Measurements from ENCODE around the gene PRR33.
A peak's percentile ranks its signal among the peaks of the same experiment; 100 is the strongest.
"Not testable (repeated sequence)": the region's sequence is repeated elsewhere in the genome, so short reads cannot be mapped to it uniquely, and the experiment has no call there.

PRR33 gene

DNA sequence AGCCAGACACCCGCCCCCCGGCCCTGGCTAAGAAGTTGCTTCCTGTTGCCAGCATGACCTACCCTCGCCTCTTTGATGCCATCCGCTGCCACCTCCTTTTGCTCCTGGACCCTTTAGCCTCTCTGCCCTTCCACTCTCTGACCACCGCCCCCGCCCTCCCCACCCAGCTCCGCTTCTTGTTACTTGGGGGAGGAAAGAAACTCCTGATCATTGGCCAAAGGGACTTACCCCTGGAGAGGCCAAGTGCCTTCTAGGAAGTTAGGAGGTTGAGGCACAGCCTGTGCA, at the start of gene PRR33:
TSS of gene PRR33 (minus strand) at position 65 of the 285 bp plus-strand sequence. CDS start 1,311 bp downstream, outside the sequence.
- DNase-seq (ENCODE audit: low read depth): no peak
- TF ChIP-seq, protein P1, sequence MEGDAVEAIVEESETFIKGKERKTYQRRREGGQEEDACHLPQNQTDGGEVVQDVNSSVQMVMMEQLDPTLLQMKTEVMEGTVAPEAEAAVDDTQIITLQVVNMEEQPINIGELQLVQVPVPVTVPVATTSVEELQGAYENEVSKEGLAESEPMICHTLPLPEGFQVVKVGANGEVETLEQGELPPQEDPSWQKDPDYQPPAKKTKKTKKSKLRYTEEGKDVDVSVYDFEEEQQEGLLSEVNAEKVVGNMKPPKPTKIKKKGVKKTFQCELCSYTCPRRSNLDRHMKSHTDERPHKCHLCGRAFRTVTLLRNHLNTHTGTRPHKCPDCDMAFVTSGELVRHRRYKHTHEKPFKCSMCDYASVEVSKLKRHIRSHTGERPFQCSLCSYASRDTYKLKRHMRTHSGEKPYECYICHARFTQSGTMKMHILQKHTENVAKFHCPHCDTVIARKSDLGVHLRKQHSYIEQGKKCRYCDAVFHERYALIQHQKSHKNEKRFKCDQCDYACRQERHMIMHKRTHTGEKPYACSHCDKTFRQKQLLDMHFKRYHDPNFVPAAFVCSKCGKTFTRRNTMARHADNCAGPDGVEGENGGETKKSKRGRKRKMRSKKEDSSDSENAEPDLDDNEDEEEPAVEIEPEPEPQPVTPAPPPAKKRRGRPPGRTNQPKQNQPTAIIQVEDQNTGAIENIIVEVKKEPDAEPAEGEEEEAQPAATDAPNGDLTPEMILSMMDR (conservative IDR thresholded peaks at IDR 0.05; ENCODE audit: low read depth, low read length): no peak
- H3K4me3 ChIP-seq (ENCODE audit: low read depth, low read length): no peak within 1 kb of the TSS

DNA sequence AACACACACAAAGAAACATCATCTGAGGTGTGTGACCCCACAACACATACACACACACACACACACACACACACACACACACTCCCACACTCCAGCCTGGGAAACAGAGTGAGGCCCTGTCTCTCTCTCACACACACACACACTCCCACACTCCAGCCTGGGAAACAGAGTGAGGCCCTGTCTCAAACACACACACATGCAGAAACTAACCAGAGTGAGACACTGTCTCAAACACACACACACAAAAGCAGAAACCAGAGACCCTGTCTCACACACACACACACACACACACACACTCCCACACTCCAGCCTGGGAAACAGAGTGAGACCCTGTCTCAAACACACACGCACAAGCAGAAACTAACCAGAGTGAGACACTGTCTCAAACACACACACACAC, 48.1 kb upstream of the PRR33 start:
- DNase-seq (ENCODE audit: low read depth): peak; percentile 30
- not testable (repeated sequence) for H3K4me3 ChIP-seq (ENCODE audit: low read depth, low read length)

DNA sequence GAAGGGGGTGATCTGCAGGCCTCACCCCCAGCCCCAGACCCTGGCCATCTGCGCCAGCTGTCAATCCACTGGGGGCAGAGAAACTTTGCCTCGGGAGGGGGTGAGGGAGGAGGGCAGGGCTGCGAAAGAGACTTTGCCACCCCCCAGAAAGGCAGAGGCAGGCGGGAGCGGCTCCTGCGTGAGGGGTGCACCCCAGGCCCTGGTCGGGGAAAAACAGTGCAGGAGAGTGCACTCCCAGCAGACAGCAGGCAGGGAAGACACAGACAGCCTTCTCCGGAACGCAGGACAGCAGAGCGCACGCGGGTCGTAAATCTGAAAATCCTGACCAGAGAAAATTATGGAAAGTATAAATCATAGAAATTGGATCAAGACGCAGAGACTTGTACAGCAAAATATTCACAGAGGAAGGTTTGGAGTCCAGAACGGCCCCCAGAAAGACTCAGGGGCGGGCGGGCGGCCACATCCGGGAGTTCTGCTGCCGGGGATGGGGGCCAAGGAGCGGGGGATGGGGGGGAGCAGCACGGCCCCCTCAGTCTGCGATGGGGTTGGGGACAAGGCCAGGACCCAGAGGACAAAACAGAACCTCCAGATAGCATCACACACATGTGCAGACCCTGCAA, 47.4 kb upstream of the PRR33 start:
- TF ChIP-seq, protein P1 (conservative IDR thresholded peaks at IDR 0.05; ENCODE audit: low read depth, low read length): no peak
- no peak for DNase-seq (ENCODE audit: low read depth)
- H3K4me3 ChIP-seq (ENCODE audit: low read depth, low read length): no peak overlapping the region

DNA sequence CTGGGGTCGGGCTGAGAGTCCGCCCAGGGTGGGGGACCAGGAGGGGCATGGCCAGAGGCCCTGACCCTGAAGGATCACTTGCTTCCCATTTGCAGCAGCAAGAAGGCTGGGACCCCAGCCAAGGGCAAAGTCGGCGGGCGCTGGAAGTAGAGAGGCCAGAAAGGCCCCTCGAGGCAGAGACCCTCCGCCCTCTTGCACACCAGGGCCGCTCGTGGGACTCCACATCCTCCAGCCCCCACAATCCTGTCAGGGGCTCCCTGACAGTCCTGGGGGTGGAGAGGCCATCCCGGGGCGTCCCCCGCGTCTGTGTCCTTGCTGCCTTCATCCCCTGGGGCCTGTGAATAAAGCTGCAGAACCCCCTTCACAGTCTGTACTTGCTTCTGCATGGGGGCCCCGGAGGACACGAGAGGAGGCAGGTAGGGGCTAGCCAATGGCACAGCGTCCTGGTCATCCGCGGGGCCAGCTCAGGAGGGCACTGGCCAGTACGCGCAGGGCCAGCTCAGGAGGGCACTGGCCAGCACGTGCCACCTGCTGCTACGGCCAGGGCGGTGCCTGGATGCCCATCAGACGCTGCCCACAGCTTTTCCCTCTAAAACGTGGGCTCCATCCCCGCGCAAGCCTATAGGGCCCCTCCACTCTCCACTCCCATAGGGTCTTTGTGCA, 46.8 kb upstream of the PRR33 start:
- no peak overlapping the region for H3K4me3 ChIP-seq (ENCODE audit: low read depth, low read length)
- no peak for DNase-seq (ENCODE audit: low read depth)
- TF ChIP-seq, protein P1 (conservative IDR thresholded peaks at IDR 0.05; ENCODE audit: low read depth, low read length): no peak

DNA sequence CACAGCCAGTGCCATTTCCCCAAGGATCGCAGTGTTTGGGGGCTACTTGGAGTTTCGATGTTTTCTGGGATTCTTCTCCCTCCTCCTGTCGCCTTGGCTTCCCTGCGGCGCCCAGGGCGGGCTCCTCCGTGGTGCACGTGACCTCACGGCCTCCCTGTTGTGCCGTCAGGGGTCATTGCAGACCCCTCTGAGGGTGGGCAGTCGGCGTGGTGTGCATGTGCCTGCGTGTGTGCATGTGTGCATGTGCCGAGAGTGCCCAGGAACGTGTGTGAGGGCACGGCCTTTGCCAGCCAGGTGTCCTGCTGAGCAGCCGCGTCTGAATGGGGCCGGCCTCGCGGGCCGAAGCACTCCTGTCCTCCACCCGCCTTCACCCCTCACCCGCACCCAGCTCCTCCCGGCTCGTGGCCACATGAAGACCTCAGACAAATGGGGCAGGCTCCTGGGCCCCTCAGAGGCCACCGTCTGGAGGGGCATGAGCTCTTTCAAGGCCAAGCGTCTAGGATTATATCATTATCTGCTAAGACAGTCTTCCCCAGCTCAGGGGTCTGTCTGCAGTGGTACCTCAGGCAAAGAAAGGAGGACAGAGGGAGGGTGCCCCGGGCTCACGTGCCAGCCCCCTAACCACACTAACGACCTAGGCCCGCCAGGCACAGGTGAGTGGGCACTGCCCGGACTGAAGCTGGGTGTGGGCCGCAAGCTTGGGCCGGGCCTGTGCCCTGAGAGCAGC, 46.1 kb upstream of the PRR33 start:
- no peak for DNase-seq (ENCODE audit: low read depth)

DNA sequence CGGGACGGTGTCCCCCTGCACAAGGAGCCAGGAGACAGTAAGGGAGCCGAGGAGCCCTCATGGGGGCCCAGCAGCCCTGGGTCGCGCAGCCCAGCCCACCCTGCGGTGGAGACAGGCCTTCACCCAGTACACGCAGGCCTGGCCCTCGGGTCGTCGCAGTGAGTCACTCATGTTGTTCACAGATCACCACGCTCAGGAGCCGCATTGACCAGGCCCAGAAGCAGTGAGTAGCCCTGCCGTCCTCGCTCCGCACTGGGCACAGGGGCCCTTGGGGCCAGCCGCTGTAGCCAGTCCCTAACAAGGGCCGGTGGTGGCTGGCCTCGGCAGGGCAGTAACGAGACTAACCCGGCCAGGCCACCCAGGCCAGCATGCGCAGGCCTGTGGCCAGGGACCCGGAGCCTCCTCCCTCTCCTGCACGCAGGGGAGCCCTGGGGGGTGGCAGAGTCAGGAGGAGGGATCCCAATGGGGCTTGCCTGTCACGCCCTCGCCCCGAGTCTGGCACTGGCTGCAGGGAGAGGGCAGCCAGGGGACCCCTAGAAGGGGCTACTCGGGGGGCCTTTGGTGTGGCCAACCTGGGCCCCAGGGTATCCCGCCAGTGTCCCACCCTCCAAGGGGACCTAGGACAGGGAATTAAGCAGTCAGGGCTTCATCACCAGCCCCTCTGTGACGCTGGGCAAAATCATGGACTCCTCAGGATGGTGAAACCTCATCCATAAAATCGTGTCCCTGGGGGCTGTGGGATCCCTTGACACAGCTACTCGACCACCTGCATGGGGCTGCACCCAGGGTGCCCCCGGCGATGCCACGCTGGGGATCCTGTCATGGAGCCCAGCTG, 45.3 kb upstream of the PRR33 start:
- H3K4me3 ChIP-seq (ENCODE audit: low read depth, low read length): no peak overlapping the region
- DNase-seq (ENCODE audit: low read depth): no peak
- TF ChIP-seq, protein P1 (conservative IDR thresholded peaks at IDR 0.05; ENCODE audit: low read depth, low read length): no peak

More for the DNA sequence above, 46.1 kb upstream of the PRR33 start:
- TF ChIP-seq, protein P1 (conservative IDR thresholded peaks at IDR 0.05; ENCODE audit: low read depth, low read length): no peak
- H3K4me3 ChIP-seq (ENCODE audit: low read depth, low read length): no peak overlapping the region

All from choroid plexus epithelial cell (primary cell).